Body of pancreas (tissue), 4 donors: ENCODE measurements around the gene LRRC10.

Experiments used
- POLR2A ChIP-seq, 3 donors: fragments of 450-650 bp; IDR thresholded peaks; one replicate each; pipeline ENCODE4 v1.6.1; 2016; ENCODE audit warnings: antibody characterized with exemption in 3 of 3, mild to moderate bottlenecking in 2 of 3
- TF ChIP-seq, protein P1 (sequence below), 7 experiments: fragments of 450-650 bp in 4 of 7; fragments of 200-600 bp in 3 of 7; sonication (generic) in 3 of 7; IDR thresholded peaks; one replicate each; pipeline ENCODE4 v1.5.1; 2016 to 2019; ENCODE audit warnings: antibody characterized with exemption in 7 of 7

DNA sequence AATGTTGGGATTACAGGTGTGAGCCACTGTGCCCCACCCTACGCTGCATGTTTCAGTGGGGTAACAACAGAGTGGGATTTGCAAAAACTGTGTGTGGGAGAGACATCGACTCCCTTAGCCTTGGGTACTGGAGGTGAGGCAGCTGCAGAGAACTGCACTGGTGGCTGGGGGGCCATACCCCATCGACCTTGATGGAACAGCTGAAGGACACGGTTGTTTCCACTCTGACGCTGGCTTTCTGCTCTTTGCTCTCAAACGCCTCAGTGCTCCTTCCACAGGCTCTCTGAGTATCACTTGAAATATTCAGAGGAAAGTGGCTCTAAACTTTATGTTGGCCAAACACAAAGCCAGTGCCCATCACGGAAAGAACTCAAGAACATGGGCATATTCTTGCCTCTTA is 30.8 kb upstream of the LRRC10 start:
- TF ChIP-seq, protein P1, sequence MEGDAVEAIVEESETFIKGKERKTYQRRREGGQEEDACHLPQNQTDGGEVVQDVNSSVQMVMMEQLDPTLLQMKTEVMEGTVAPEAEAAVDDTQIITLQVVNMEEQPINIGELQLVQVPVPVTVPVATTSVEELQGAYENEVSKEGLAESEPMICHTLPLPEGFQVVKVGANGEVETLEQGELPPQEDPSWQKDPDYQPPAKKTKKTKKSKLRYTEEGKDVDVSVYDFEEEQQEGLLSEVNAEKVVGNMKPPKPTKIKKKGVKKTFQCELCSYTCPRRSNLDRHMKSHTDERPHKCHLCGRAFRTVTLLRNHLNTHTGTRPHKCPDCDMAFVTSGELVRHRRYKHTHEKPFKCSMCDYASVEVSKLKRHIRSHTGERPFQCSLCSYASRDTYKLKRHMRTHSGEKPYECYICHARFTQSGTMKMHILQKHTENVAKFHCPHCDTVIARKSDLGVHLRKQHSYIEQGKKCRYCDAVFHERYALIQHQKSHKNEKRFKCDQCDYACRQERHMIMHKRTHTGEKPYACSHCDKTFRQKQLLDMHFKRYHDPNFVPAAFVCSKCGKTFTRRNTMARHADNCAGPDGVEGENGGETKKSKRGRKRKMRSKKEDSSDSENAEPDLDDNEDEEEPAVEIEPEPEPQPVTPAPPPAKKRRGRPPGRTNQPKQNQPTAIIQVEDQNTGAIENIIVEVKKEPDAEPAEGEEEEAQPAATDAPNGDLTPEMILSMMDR (IDR thresholded peaks at IDR 0.05), result no peak
- no peak for TF ChIP-seq POLR2A (IDR thresholded peaks at IDR 0.05)
